Measurements from ENCODE around the gene PPP2R3A. TPM values are rescaled to one million over a fixed set of nuclear protein-coding genes. Genes with fewer than 3 reads are reported as not detected.

PPP2R3A gene
- total RNA-seq, 2 donors from 2014 or later = 9.0 to 25.9 TPM

DNA sequence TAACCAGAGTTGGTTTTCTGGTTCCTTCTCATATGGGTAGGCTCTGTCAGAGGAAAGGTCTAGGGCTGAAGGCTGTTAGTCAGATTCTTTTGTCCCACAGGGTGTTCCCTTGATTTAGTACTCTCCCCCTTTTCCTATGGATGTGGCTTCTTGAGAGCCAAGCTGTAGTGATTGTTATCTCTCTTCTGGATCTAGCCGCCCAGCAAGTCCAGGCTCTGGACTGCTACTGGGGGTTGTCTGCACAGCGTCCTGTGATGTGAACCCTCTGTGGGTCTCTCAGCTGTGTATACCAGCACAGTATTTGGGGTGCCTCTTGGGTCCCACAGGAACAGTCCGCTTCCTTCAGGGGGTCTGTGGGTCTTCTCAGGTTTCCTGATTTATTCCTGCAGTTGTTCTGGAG is 70.8 kb downstream of the PPP2R3A start:
- intact Hi-C loops (cut with DNase I) = no loop called here
- no peak for DNase-seq (ENCODE audit: low spot score)
- Histone ChIP-seq H3K27ac (no peak overlapping the region), H3K36me3 (no peaks in the 10 kb centered on the region), H3K4me1 (replicated peaks) (no peaks in the 10 kb centered on the region), H3K4me3 (no peak overlapping the region), H3K9me3 (no peaks in the 10 kb centered on the region), H3K27me3 (replicated peaks; ENCODE audit: insufficient read depth) (no peaks in the 10 kb centered on the region)
- WGBS = 81% methylated on average over 3 of the region's 3 CpGs
- TF ChIP-seq POLR2AphosphoS5 (IDR thresholded peaks at IDR 0.05) (no peak), POLR2A (IDR thresholded peaks at IDR 0.05) (no peak)
- TF ChIP-seq, protein P1, sequence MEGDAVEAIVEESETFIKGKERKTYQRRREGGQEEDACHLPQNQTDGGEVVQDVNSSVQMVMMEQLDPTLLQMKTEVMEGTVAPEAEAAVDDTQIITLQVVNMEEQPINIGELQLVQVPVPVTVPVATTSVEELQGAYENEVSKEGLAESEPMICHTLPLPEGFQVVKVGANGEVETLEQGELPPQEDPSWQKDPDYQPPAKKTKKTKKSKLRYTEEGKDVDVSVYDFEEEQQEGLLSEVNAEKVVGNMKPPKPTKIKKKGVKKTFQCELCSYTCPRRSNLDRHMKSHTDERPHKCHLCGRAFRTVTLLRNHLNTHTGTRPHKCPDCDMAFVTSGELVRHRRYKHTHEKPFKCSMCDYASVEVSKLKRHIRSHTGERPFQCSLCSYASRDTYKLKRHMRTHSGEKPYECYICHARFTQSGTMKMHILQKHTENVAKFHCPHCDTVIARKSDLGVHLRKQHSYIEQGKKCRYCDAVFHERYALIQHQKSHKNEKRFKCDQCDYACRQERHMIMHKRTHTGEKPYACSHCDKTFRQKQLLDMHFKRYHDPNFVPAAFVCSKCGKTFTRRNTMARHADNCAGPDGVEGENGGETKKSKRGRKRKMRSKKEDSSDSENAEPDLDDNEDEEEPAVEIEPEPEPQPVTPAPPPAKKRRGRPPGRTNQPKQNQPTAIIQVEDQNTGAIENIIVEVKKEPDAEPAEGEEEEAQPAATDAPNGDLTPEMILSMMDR (IDR thresholded peaks at IDR 0.05) = no peak

DNA sequence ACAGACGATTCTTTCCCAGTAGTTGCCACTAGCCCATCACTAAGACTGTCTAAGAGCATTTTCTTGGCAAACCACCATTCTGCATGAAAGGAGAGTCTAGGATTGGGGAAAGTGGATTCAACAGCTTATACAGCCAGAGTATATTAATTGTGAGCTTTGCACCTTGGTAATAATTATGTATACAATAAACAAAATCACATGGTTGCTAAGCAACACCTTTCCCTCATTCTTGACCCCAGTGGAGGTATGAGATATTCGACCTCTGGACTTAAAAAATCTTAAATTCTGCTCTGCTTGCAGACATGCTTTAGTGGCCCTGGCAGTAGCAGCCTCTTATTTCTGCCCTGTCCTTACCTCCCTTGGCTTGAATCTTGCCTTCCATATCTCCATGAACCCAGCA is 73.1 kb downstream of the PPP2R3A start:
- no peak for TF ChIP-seq POLR2A (IDR thresholded peaks at IDR 0.05)
- TF ChIP-seq, protein P1 (IDR thresholded peaks at IDR 0.05) = no peak
- TF ChIP-seq POLR2AphosphoS5 (IDR thresholded peaks at IDR 0.05) = no peak
- no peaks in the 10 kb centered on the region for H3K36me3 ChIP-seq
- no peak for DNase-seq (ENCODE audit: low spot score)
- H3K4me1 ChIP-seq (replicated peaks) = no peaks in the 10 kb centered on the region
- no peak overlapping the region for H3K4me3 ChIP-seq
- WGBS = 85% methylated on average over 2 of the region's 2 CpGs
- no peaks in the 10 kb centered on the region for H3K27me3 ChIP-seq (replicated peaks; ENCODE audit: insufficient read depth)
- no peak overlapping the region for H3K27ac ChIP-seq
- H3K9me3 ChIP-seq = no peaks in the 10 kb centered on the region
- intact Hi-C loops (cut with DNase I) = no loop called here

DNA sequence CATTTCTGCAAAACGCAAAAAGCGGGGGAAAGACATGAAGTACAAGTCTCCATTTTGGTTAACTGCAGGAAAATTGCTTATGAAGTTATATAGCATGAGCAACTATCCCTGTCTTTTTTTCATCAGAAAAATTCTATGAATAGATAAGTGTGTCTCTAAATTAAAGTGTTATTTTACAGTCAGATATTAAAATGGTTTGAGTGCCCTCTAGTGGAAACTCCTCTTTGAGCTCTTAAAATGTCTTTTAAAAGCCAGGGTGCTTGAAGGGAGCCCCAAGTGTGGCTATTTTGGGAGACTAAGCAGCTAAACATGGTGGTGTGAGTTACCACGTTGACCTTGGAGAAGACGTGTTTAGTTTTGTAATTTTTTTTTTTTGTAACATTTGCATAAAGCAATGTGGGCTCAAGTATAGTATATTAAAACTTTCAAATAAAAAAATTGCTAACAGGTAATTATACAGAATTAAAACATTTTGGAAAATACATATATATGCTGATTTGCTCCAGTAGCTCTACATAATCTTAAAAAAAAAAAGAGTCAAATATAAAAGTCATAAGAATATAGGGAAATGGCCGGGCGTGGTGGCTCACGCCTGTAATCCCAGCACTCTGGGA is 77.2 kb downstream of the PPP2R3A start:
- Histone ChIP-seq H3K36me3 (no peaks in the 10 kb centered on the region), H3K27ac (no peak overlapping the region), H3K27me3 (replicated peaks; ENCODE audit: insufficient read depth) (no peaks in the 10 kb centered on the region), H3K9me3 (no peaks in the 10 kb centered on the region), H3K4me3 (no peak overlapping the region), H3K4me1 (replicated peaks) (no peaks in the 10 kb centered on the region)
- 78% methylated on average over 7 of the region's 7 CpGs for WGBS
- no peak for DNase-seq (ENCODE audit: low spot score)
- intact Hi-C loops (cut with DNase I) = loop anchor here (2.0 to 10.0 kb wide), 2 partner anchors 124 to 1248 kb away; partner anchors contain the start of gene EPHB1
- no peak for TF ChIP-seq POLR2AphosphoS5 (IDR thresholded peaks at IDR 0.05)
- TF ChIP-seq, protein P1 (IDR thresholded peaks at IDR 0.05) = peak in 3 of 4 experiments; percentile 40 to 54 (median 49)
- TF ChIP-seq POLR2A (IDR thresholded peaks at IDR 0.05) = no peak

DNA sequence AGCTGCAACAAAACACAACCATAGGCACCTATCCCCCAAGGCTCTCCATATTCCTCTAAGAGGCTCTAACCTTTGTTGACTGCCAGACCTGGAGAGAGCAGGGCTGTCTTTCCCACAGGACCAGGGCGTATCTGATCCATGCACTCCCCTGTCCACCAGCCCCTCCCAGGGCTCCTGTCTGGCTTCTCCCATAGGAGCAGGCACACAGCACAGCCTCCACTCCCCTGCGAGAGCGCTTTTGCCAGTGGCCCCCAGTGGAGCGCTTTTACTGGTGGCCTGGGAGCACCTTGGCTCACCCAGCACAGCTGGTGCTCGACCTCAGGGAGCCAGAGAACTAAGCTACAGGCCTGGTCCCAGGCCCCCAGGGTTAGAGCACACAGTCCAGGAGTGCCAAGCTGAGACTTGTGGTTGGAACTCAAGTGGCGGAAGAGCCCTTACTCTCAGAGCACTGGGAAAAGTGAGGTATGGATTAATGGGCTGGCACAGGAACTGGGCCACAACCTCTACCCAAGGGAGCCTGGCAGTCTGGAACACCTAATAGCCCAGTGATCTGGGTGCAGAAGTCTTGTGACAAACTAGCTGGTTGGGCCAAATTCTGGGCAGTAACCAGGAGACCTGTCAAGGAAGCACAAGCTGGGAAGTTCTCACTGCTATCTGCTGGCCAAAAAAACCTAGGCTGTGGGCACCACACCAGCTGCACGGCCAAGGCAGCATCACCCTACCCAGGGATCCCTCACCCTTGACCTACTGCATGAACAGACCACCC is 79.6 kb downstream of the PPP2R3A start:
- no peaks in the 10 kb centered on the region for H3K9me3 ChIP-seq
- H3K4me1 ChIP-seq (replicated peaks) = no peaks in the 10 kb centered on the region
- DNase-seq (ENCODE audit: low spot score) = no peak
- H3K27ac ChIP-seq = no peak overlapping the region
- no peaks in the 10 kb centered on the region for H3K36me3 ChIP-seq
- H3K4me3 ChIP-seq = no peak overlapping the region
- WGBS = 99% methylated on average over 7 of the region's 7 CpGs
- TF ChIP-seq, protein P1 (IDR thresholded peaks at IDR 0.05) = no peak
- TF ChIP-seq POLR2A (IDR thresholded peaks at IDR 0.05) (no peak), POLR2AphosphoS5 (IDR thresholded peaks at IDR 0.05) (no peak)
- no peaks in the 10 kb centered on the region for H3K27me3 ChIP-seq (replicated peaks; ENCODE audit: insufficient read depth)
- intact Hi-C loops (cut with DNase I) = loop anchor here (10.0 kb wide), 1 partner anchor 1250 kb away; the partner anchor contains the start of gene EPHB1

Measured in prostate gland (tissue), 2 donors.